Left ventricle myocardium inferior (tissue), 1 donor: ENCODE data around the gene ATP13A3. TPM values are rescaled to one million over a fixed set of nuclear protein-coding genes. Genes with fewer than 3 reads are reported as not detected.

Experiments
- DNase-seq: peaks from one replicate; pipeline ENCODE4 v3.0.0-alpha.2; 2020
- H3K27ac ChIP-seq: fragments of 200-600 bp; replicated peaks from 2 replicates; pipeline ENCODE4 v1.8.0; 2021
- H3K27me3 ChIP-seq: fragments of 200-600 bp; 2 replicates; pipeline ENCODE4 v1.8.0; 2021; ENCODE audit warnings: low read depth
- H3K36me3 ChIP-seq: fragments of 200-600 bp; 2 replicates; pipeline ENCODE4 v1.8.0; 2021
- H3K4me1 ChIP-seq: fragments of 200-600 bp; 2 replicates; pipeline ENCODE4 v1.8.0; 2021
- H3K4me3 ChIP-seq: fragments of 200-600 bp; 2 replicates; pipeline ENCODE4 v1.8.0; 2021; ENCODE audit warnings: mild to moderate bottlenecking, moderate library complexity
- H3K9me3 ChIP-seq: fragments of 200-600 bp; replicated peaks from 2 replicates; pipeline ENCODE4 v1.8.0; 2021
- CTCF ChIP-seq: fragments of 200-600 bp; IDR thresholded peaks from 2 replicates; pipeline ENCODE4 v1.8.0; 2021; ENCODE audit warnings: antibody characterized with exemption, mild to moderate bottlenecking, borderline replicate concordance
- intact Hi-C: fragments of 100-400 bp; cut with micrococcal nuclease; formaldehyde crosslinking; loops from one replicate; pipeline ENCODE4 v1.11.0; 2022
- total RNA-seq: library from RNA; stranded (reverse); fragmentation: NEBNext Ultra II Directional; extraction: Animal tissue kit (Norgen Biotek cat#: 25700); gene quantifications from one replicate; pipeline ENCODE4 v1.2.1, GENCODE V29; 2021
- donor health status: DM: no; HTN: yes; CAD: no; lungs with severe emphysema.

Gene ATP13A3
- total RNA-seq, 1 donor from 2014 or later, result 99.2 TPM

- intact Hi-C loops, result no loop called here
- H3K36me3 ChIP-seq, result no peaks in the 10 kb centered on the region
- peaks cover 76% of the 10 kb centered on the region for H3K27me3 ChIP-seq
- DNase-seq, result no peak
- H3K4me3 ChIP-seq, result no peak overlapping the region
- H3K9me3 ChIP-seq, result no peaks in the 10 kb centered on the region
- no peaks in the 10 kb centered on the region for H3K4me1 ChIP-seq
- TF ChIP-seq CTCF, result no peak
- H3K27ac ChIP-seq, result no peak overlapping the region
These were observed 105.3 kb downstream of the ATP13A3 start for GRCh38 chr3:194381460-194381875.

DNA sequence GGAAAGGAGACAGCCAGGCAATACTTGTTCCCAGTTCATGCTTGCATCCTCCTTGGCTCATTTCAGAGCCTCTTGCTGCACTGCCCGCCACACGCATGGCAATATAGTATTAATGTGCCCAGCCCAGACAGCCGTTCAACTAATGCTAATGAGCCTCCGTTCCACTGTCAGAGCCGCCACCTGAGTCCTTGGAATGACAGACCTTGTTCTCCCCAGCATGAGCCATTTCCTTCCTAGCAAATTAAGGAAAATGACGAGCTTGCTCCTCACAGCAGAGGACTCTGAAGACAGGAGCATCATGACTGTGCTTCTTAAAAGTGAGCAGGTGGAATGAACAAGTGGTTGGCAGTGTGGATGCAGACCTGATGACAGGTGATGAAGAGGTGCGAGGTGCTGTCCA, 106.5 kb downstream of the ATP13A3 start:
- Histone ChIP-seq H3K4me3 (no peak overlapping the region), H3K27ac (no peak overlapping the region)
- DNase-seq, result no peak

DNA sequence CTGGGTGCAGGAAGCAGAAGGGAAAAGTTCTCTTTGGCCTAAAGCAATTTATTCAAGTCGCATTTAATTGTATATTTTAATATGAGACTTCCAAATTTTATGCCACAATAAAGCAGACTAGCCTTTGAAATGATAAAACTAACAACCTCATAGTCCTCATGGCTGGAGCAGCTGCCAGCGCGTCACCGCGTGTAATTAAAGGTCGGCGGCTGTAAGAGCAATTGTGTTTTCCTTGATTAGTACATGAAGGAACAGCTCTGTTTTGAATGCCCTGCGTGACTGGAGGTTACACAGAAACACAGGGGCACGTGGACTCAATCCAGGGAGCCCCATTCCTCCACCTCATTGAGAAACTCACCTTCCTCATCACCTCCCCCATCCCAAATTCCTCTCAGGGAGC, 107.2 kb downstream of the ATP13A3 start:
- H3K36me3 ChIP-seq, result no peaks in the 10 kb centered on the region
- no peak for TF ChIP-seq CTCF
- peaks cover 78% of the 10 kb centered on the region for H3K27me3 ChIP-seq
- no peak for DNase-seq
- H3K9me3 ChIP-seq, result no peaks in the 10 kb centered on the region
- H3K4me3 ChIP-seq, result no peak overlapping the region
- H3K4me1 ChIP-seq, result no peaks in the 10 kb centered on the region
- intact Hi-C loops, result no loop called here
- H3K27ac ChIP-seq, result no peak overlapping the region

More for the DNA sequence above, 106.5 kb downstream of the ATP13A3 start:
- intact Hi-C loops, result no loop called here
- no peaks in the 10 kb centered on the region for H3K4me1 ChIP-seq
- no peaks in the 10 kb centered on the region for H3K36me3 ChIP-seq
- no peaks in the 10 kb centered on the region for H3K9me3 ChIP-seq
- no peak for TF ChIP-seq CTCF
- H3K27me3 ChIP-seq, result peaks cover 81% of the 10 kb centered on the region

GRCh38 chr3:194379231-194379630, 107.6 kb downstream of the ATP13A3 start:
- DNase-seq, result no peak
- Histone ChIP-seq H3K4me3 (no peak overlapping the region), H3K27ac (no peak overlapping the region), H3K27me3 (peaks cover 74% of the 10 kb centered on the region), H3K9me3 (no peaks in the 10 kb centered on the region), H3K36me3 (no peaks in the 10 kb centered on the region), H3K4me1 (no peaks in the 10 kb centered on the region)
- intact Hi-C loops, result no loop called here
- no peak for TF ChIP-seq CTCF

DNA sequence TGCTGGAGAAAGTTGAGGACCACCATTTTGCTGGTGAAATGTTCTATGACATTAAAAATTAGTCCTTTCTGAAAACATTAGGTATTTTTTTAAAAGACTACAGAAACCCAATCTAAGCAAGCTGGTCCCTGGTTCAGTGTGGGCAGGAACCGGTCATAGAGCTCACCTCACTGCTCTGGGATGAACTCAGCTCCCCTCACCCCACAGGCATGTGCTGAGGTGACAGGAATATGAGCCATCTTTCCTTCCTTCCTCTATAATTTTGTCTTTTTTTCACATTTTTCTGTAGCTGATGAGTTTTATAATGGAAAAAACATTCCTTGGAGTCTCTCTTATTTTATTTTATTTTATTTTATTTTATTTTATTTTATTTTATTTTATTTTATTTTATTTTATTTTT, 109.1 kb downstream of the ATP13A3 start:
- intact Hi-C loops, result no loop called here

More for the DNA sequence above, 109.1 kb downstream of the ATP13A3 start:
- no peaks in the 10 kb centered on the region for H3K4me1 ChIP-seq
- TF ChIP-seq CTCF, result no peak
- no peak overlapping the region for H3K27ac ChIP-seq
- peaks cover 76% of the 10 kb centered on the region for H3K27me3 ChIP-seq
- H3K9me3 ChIP-seq, result no peaks in the 10 kb centered on the region
- H3K4me3 ChIP-seq, result no peak overlapping the region
- DNase-seq, result no peak
- H3K36me3 ChIP-seq, result no peaks in the 10 kb centered on the region
